Thyroid gland (tissue), 4 donors: ENCODE results near the gene CCDC78. TPM values are rescaled to one million over a fixed set of nuclear protein-coding genes. Genes with fewer than 3 reads are reported as not detected.

Source experiments
- DNase-seq, 2 donors: peaks; one replicate each; pipeline ENCODE4 v3.0.0-alpha.2; 2019
- H3K27ac ChIP-seq, 3 donors: fragments of 200-600 bp; sonication (generic); 1 replicate in 2 of 3; 2 replicates in 1 of 3; pipeline ENCODE4 v1.5.1; 2016 to 2019; ENCODE audit warnings: mild to moderate bottlenecking in 1 of 3, moderate library complexity in 1 of 3
- H3K27me3 ChIP-seq: fragments of 200-600 bp; sonication (generic); one replicate; pipeline ENCODE4 v1.5.1; 2019
- H3K36me3 ChIP-seq, 2 donors: fragments of 200-600 bp; sonication (generic); one replicate each; pipeline ENCODE4 v1.5.1; 2016 to 2019
- H3K4me1 ChIP-seq, 2 donors: fragments of 200-600 bp; sonication (generic); one replicate each; pipeline ENCODE4 v1.5.1; 2017 to 2019
- H3K4me3 ChIP-seq, 3 donors: fragments of 200-600 bp; sonication (generic); replicated peaks in 1 of 3; 1 replicate in 2 of 3; 2 replicates in 1 of 3; pipeline ENCODE4 v1.5.1; 2016; ENCODE audit warnings: mild to moderate bottlenecking in 1 of 3
- H3K9me3 ChIP-seq: fragments of 200-600 bp; sonication (generic); one replicate; pipeline ENCODE4 v1.5.1; 2017
- POLR2A ChIP-seq, 2 donors: fragments of 450-650 bp; IDR thresholded peaks; one replicate each; pipeline ENCODE4 v1.6.1; 2017; ENCODE audit warnings: antibody characterized with exemption in 2 of 2, mild to moderate bottlenecking in 2 of 2, moderate library complexity in 1 of 2
- WGBS, 2 donors: methylation state at CpG; one replicate each; pipeline ENCODE4 v1.1.5; 2017; 5-methylcytosine and 5-hydroxymethylcytosine counted together
- intact Hi-C: fragments of 100-400 bp; cut with DNase I; formaldehyde crosslinking; loops from one replicate; pipeline ENCODE4 v1.15.1; 2023
- total RNA-seq, 4 donors: library from RNA; depleted of rRNA; stranded (reverse); fragments of >200 nt; gene quantifications; one replicate each; pipeline ENCODE4 v1.2.3, GENCODE V29; 2016
- TF ChIP-seq, protein P1 (sequence below), 6 experiments: fragments of 200-600 bp in 3 of 6; fragments of 450-650 bp in 3 of 6; sonication (generic) in 3 of 6; IDR thresholded peaks; one replicate each; pipeline ENCODE4 v1.5.1; 2016 to 2019; ENCODE audit warnings: antibody characterized with exemption in 6 of 6, mild to moderate bottlenecking in 2 of 6, inconsistent platforms in 1 of 6, moderate library complexity in 1 of 6

Gene CCDC78
- total RNA-seq, 4 donors from 2014 or later: 0.27 TPM; not detected in 3

DNA sequence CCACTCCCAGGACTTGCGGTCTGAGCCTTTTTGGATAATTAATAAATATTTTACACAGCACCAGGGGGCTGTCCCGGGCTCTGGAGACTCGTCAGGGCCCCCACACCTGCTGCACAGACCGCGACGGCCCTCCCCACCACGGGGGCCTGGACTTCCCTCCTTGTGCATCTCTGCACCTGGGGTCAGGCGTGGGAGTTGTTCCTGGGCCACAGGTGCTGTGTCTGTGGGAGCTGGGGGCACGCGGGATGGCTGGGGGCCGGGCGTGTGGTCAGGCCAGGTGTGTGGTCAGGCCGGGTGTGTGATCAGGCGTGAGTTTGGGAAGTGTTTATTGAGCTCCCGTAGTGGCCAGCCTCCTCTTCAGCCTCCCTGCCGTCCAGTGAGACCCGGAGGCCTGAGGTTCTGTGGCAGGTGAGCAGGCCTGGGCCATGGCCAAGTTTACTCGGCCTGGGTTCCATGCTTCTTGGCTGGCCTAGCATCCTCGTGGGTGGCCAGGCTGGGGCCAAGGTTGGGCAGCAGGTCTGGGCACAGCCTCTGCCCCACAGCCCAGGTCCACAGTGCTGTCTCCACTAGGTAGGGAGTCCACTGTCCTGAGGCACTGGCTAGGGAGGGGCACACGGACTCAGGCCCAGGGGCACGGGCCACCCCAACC, 47.9 kb downstream of the CCDC78 start:
- Histone ChIP-seq H3K4me1 (peaks cover 23 to 45% of the 10 kb centered on the region in 2 donors), H3K9me3 (no peaks in the 10 kb centered on the region), H3K27me3 (no peaks in the 10 kb centered on the region), H3K4me3 (no peak overlapping the region), H3K27ac (no peak overlapping the region), H3K36me3 (peaks cover 14 to 17% of the 10 kb centered on the region in 2 donors)
- TF ChIP-seq POLR2A (IDR thresholded peaks at IDR 0.05): no peak
- TF ChIP-seq, protein P1, sequence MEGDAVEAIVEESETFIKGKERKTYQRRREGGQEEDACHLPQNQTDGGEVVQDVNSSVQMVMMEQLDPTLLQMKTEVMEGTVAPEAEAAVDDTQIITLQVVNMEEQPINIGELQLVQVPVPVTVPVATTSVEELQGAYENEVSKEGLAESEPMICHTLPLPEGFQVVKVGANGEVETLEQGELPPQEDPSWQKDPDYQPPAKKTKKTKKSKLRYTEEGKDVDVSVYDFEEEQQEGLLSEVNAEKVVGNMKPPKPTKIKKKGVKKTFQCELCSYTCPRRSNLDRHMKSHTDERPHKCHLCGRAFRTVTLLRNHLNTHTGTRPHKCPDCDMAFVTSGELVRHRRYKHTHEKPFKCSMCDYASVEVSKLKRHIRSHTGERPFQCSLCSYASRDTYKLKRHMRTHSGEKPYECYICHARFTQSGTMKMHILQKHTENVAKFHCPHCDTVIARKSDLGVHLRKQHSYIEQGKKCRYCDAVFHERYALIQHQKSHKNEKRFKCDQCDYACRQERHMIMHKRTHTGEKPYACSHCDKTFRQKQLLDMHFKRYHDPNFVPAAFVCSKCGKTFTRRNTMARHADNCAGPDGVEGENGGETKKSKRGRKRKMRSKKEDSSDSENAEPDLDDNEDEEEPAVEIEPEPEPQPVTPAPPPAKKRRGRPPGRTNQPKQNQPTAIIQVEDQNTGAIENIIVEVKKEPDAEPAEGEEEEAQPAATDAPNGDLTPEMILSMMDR (IDR thresholded peaks at IDR 0.05): no peak
- DNase-seq: no peak
- intact Hi-C loops: no loop called here
- 86 to 90% methylated on average over 13 to 18 of the region's 21 CpGs for WGBS, 2 donors

DNA sequence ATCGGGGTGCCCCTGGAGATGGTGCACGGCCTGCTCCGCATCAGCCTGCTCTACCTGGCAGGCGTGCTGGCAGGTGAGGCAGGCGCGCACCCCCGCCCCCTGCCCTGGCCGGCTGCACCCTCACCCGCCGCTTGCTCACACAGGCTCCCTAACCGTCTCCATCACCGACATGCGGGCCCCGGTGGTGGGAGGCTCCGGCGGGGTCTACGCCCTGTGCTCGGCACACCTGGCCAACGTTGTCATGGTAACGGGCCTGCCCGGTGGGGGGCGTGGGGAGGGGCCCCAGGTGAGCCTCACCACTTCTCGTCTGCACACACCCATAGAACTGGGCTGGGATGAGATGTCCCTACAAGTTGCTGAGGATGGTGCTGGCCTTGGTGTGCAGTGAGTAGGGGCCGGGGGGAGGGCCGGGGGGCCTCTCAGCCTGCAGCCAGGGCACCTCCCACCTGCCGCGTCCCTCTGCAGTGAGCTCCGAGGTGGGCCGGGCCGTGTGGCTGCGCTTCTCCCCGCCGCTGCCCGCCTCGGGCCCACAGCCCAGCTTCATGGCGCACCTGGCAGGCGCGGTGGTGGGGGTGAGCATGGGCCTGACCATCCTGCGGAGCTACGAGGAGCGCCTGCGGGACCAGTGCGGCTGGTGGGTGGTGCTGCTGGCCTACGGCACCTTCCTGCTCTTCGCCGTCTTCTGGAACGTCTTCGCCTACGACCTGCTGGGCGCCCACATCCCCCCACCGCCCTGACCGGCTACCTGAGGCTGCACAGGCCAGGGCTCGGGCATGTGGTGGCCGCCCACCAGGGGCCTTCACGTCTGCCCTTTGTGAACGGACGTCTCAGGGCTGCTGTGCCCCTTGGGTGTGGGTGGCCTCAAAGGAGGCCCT, 48.7 kb downstream of the CCDC78 start:
- no peak overlapping the region for H3K4me3 ChIP-seq
- intact Hi-C loops: no loop called here
- no peak for DNase-seq
- no peaks in the 10 kb centered on the region for H3K27me3 ChIP-seq
- peaks cover 17 to 20% of the 10 kb centered on the region in 2 donors for H3K36me3 ChIP-seq
- H3K4me1 ChIP-seq: peaks cover 21 to 37% of the 10 kb centered on the region in 2 donors
- H3K9me3 ChIP-seq: no peaks in the 10 kb centered on the region
- 59 to 81% methylated on average over 19 to 24 of the region's 57 CpGs for WGBS, 2 donors
- TF ChIP-seq, protein P1 (IDR thresholded peaks at IDR 0.05): no peak
- no peak for TF ChIP-seq POLR2A (IDR thresholded peaks at IDR 0.05)
- no peak overlapping the region for H3K27ac ChIP-seq

- Histone ChIP-seq H3K4me1 (peaks cover 21 to 31% of the 10 kb centered on the region in 2 donors), H3K4me3 (no peak overlapping the region), H3K9me3 (no peaks in the 10 kb centered on the region), H3K27me3 (no peaks in the 10 kb centered on the region), H3K27ac (no peak overlapping the region), H3K36me3 (peaks cover 17 to 20% of the 10 kb centered on the region in 2 donors)
- 48 to 69% methylated on average over 12 to 14 of the region's 23 CpGs for WGBS, 2 donors
- intact Hi-C loops: no loop called here
- DNase-seq: no peak
- no peak for TF ChIP-seq POLR2A (IDR thresholded peaks at IDR 0.05)
- TF ChIP-seq, protein P1 (IDR thresholded peaks at IDR 0.05): no peak
Observed at GRCh38 chr16:676913-677312, 49.3 kb downstream of the CCDC78 start.

DNA sequence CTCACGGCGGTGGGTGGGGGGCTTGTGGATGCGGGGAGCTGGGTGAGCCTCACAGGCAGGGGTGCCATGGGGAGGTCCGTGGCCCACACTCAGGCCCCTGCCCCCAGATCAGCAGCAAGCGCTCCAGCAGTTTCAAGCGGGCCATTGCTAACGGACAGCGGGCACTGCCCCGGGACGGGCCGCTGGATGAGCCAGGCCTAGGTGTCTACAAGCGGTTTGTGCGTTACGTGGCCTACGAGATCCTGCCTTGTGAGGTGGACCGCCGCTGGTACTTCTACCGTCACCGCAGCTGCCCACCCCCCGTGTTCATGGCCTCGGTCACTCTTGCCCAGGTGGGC, 49.7 kb downstream of the CCDC78 start:
- no peak for DNase-seq
- no peaks in the 10 kb centered on the region for H3K27me3 ChIP-seq
- WGBS, 2 donors: 85% methylated on average over 10 of the region's 21 CpGs; no CpG with 5 or more reads in 1 of the 2 donors

More for the DNA sequence above, 49.7 kb downstream of the CCDC78 start:
- H3K36me3 ChIP-seq: peaks cover 14 to 21% of the 10 kb centered on the region in 2 donors
- TF ChIP-seq, protein P1 (IDR thresholded peaks at IDR 0.05): no peak
- TF ChIP-seq POLR2A (IDR thresholded peaks at IDR 0.05): no peak
- no peaks in the 10 kb centered on the region for H3K9me3 ChIP-seq
- peaks cover 20 to 27% of the 10 kb centered on the region in 2 donors for H3K4me1 ChIP-seq
- no peak overlapping the region for H3K4me3 ChIP-seq
- intact Hi-C loops: no loop called here
- H3K27ac ChIP-seq: no peak overlapping the region
